ENCODE results near the gene SPHK2. TPM values are rescaled to one million over a fixed set of nuclear protein-coding genes. Genes with fewer than 3 reads are reported as not detected.

SPHK2 gene
- total RNA-seq, 1 experiment from 2014 or later, result 16.3 TPM

DNA sequence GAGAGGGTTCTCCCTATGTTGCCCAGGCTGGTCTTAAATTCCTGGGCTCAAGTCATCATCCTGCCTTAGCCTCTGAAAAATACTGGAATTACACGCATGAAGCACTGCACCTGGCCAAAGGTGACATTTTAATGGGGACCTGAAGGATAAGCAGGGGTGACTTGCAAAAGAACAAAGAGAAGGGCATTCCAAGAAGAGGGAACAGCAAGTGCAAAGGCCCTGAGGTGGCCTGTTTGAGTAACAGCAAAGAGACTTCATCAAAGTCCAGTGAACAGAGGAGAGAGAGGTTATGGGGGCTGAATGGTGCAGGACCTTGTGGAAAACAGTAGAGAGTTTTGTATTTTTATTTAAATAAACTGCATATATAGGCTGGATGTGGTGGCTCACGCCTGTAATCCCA, 22.5 kb downstream of the SPHK2 start:
- peaks cover 10% of the 10 kb centered on the region for H3K27me3 Mint-ChIP-seq (ENCODE audit: insufficient read depth, unreplicated experiment)
- DNase-seq (ENCODE audit: unreplicated experiment), result no peak
- no peak overlapping the region for H3K4me3 Mint-ChIP-seq (ENCODE audit: unreplicated experiment)
- H3K27ac Mint-ChIP-seq (ENCODE audit: low read depth, unreplicated experiment), result no peak overlapping the region
- no peak for TF ChIP-seq CTCF (IDR thresholded peaks at IDR 0.05; ENCODE audit: unreplicated experiment)
- no peaks in the 10 kb centered on the region for H3K9me3 Mint-ChIP-seq (ENCODE audit: unreplicated experiment)
- ChIA-PET CTCF (interaction anchor here (0.7 to 1.4 kb wide), 2 partner anchors 134 to 201 kb away, joined by 3 to 7 read pairs; no protein-coding TSS in a partner anchor), POLR2A (interaction anchor here (1.4 kb wide), 1 partner anchor 23 kb away, joined by 5 read pairs; the partner anchor contains the start of genes RPL18 and SPHK2)
- peaks cover 24% of the 10 kb centered on the region for H3K4me1 Mint-ChIP-seq (ENCODE audit: insufficient read depth, unreplicated experiment)
- H3K36me3 Mint-ChIP-seq (ENCODE audit: insufficient read depth, unreplicated experiment), result peaks cover 7% of the 10 kb centered on the region
- intact Hi-C loops (cut with micrococcal nuclease), result no loop called here
- BruUV-seq (replicated peaks), result no TSS peak

DNA sequence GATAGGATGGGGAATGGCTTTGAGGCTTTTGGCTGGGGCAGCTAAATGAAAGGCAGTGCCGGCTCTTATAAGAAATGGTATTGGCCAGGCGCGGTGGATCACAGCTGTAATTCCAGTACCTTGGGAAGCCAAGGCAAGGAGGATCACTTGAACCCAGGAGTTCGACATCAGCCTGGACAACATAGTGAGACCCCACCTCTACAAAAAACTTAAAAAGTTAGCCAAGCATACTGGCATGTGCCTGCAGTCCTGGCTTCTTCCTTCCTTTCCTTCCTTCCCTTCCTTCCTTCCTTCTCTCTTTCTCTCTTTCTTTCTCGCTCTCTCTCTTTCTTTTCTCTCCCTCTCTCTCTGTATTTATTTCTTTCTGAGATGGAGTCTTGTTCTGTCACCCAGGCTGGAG, 23.6 kb downstream of the SPHK2 start:
- ChIA-PET CTCF (interaction anchor here (0.7 to 1.4 kb wide), 3 partner anchors 46 to 200 kb away, joined by 4 to 7 read pairs (median 4); no protein-coding TSS in a partner anchor), POLR2A (interaction anchor here (0.9 to 1.4 kb wide), 3 partner anchors 24 to 96 kb away, joined by 3 to 5 read pairs (median 4); partner anchors contain the start of genes RPL18 and SPHK2)
- peaks cover 10% of the 10 kb centered on the region for H3K27me3 Mint-ChIP-seq (ENCODE audit: insufficient read depth, unreplicated experiment)
- no peak for DNase-seq (ENCODE audit: unreplicated experiment)
- peaks cover 1% of the 10 kb centered on the region for H3K36me3 Mint-ChIP-seq (ENCODE audit: insufficient read depth, unreplicated experiment)
- peaks cover 28% of the 10 kb centered on the region for H3K4me1 Mint-ChIP-seq (ENCODE audit: insufficient read depth, unreplicated experiment)
- H3K27ac Mint-ChIP-seq (ENCODE audit: low read depth, unreplicated experiment), result no peak overlapping the region
- H3K9me3 Mint-ChIP-seq (ENCODE audit: unreplicated experiment), result no peaks in the 10 kb centered on the region
- intact Hi-C loops (cut with micrococcal nuclease), result no loop called here
- TF ChIP-seq CTCF (IDR thresholded peaks at IDR 0.05; ENCODE audit: unreplicated experiment), result no peak
- H3K4me3 Mint-ChIP-seq (ENCODE audit: unreplicated experiment), result no peak overlapping the region
- no TSS peak for BruUV-seq (replicated peaks)

GRCh38 chr19:48644355-48644754, 25.0 kb downstream of the SPHK2 start:
- ChIA-PET CTCF (interaction anchor here (2.0 kb wide), 1 partner anchor 144 kb away, joined by 12 read pairs; no protein-coding TSS in a partner anchor), POLR2A (interaction anchor here (0.8 to 2.4 kb wide), 2 partner anchors 26 to 58 kb away, joined by 3 to 22 read pairs; partner anchors contain the start of genes RPL18 and SPHK2)
- no peak overlapping the region for H3K4me3 Mint-ChIP-seq (ENCODE audit: unreplicated experiment)
- no TSS peak for BruUV-seq (replicated peaks)
- TF ChIP-seq CTCF (IDR thresholded peaks at IDR 0.05; ENCODE audit: unreplicated experiment), result no peak
- H3K9me3 Mint-ChIP-seq (ENCODE audit: unreplicated experiment), result no peaks in the 10 kb centered on the region
- H3K27me3 Mint-ChIP-seq (ENCODE audit: insufficient read depth, unreplicated experiment), result peaks cover 10% of the 10 kb centered on the region
- no peak overlapping the region for H3K27ac Mint-ChIP-seq (ENCODE audit: low read depth, unreplicated experiment)
- peaks cover 24% of the 10 kb centered on the region for H3K4me1 Mint-ChIP-seq (ENCODE audit: insufficient read depth, unreplicated experiment)
- no peaks in the 10 kb centered on the region for H3K36me3 Mint-ChIP-seq (ENCODE audit: insufficient read depth, unreplicated experiment)
- intact Hi-C loops (cut with micrococcal nuclease), result no loop called here
- DNase-seq (ENCODE audit: unreplicated experiment), result no peak

- peak overlapping the region; percentile 73 for H3K4me3 Mint-ChIP-seq (ENCODE audit: unreplicated experiment)
- ChIA-PET CTCF (interaction anchor here (0.5 to 2.0 kb wide), 15 partner anchors 13 to 202 kb away, joined by 3 to 12 read pairs (median 5); partner anchors contain the start of gene HSD17B14), POLR2A (interaction anchor here (0.7 to 2.4 kb wide), 13 partner anchors 8 to 348 kb away, joined by 3 to 22 read pairs (median 3); partner anchors contain the start of genes DBP, GYS1, RPL18 and RUVBL2)
- H3K4me1 Mint-ChIP-seq (ENCODE audit: insufficient read depth, unreplicated experiment), result peaks cover 24% of the 10 kb centered on the region
- no peak overlapping the region for H3K27ac Mint-ChIP-seq (ENCODE audit: low read depth, unreplicated experiment)
- no peaks in the 10 kb centered on the region for H3K9me3 Mint-ChIP-seq (ENCODE audit: unreplicated experiment)
- intact Hi-C loops (cut with micrococcal nuclease), result no loop called here
- H3K36me3 Mint-ChIP-seq (ENCODE audit: insufficient read depth, unreplicated experiment), result no peaks in the 10 kb centered on the region
- peak; percentile 59 for DNase-seq (ENCODE audit: unreplicated experiment)
- BruUV-seq (replicated peaks), result no TSS peak
- H3K27me3 Mint-ChIP-seq (ENCODE audit: insufficient read depth, unreplicated experiment), result peaks cover 10% of the 10 kb centered on the region
- TF ChIP-seq CTCF (IDR thresholded peaks at IDR 0.05; ENCODE audit: unreplicated experiment), result no peak
These were observed 25.7 kb downstream of the SPHK2 start for GRCh38 chr19:48644839-48645619.

Measured in MCF 10A (cell line).